Activated T-cell treated with anti-CD3 and anti-CD28 coated beads for 1 hour (primary cell): ENCODE measurements around the gene INSC.
A peak's percentile ranks its signal among the peaks of the same experiment; 100 is the strongest.
"Not testable (repeated sequence)": the region's sequence is repeated elsewhere in the genome, so short reads cannot be mapped to it uniquely, and the experiment has no call there.

ENCODE experiments used
- DNase-seq: peaks from one replicate; pipeline ENCODE4 v3.0.0-alpha.2; 2020; ENCODE audit warnings: low read depth

Gene INSC, protein sequence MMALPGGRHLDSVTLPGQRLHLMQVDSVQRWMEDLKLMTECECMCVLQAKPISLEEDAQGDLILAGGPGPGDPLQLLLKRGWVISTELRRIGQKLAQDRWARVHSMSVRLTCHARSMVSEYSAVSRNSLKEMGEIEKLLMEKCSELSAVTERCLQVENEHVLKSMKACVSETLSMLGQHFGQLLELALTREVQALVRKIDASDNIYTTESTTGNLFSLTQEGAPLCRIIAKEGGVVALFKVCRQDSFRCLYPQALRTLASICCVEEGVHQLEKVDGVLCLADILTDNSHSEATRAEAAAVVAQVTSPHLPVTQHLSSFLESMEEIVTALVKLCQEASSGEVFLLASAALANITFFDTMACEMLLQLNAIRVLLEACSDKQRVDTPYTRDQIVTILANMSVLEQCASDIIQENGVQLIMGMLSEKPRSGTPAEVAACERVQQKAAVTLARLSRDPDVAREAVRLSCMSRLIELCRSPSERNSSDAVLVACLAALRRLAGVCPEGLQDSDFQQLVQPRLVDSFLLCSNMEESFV

DNA sequence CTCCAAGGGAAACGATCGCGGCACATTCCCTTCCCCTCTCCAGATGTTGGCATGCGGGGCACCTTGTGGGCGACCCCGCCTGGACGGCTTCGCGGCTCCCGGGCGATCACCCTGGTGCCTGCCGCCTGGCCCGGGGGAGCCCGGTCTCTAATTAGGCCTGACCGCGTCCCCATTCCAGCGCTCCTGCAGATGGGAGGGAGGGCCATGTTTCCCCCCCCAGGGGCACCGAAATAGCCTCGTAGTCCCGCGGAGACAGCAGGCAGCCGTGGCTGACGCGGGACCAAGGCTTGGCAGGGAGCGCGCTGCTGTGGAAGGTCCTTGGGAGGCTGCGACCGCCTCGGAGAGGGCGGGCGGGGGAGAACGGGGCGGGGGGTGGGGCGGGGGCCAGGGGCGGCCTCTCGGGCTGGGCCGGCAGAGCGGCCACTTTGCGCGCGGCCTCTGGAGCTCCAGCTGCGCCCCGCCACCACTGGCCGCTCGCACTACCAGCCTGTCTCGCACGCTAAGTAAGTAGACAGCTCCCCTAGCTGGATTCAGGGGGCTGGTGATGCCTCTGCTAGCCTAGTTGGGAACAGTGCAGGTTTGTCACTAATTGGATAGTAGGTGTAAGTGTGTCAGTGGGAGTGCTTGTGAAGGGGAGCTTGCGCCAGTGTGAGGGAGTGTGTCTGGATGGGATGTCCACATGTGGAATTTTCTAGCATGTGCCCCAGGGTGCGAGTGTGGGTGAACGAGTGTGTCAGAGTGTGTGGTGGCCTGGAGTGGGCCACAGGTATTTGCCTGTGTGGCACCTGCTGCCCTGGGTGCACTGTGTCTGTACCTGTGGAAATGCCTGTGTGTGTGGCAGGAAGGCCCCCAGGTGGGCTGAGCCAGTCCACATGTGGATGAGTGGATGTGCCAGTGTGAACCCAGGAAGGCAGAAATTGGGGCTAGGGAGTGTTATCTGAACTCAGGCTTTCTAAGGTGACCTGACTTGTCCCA, at the start of gene INSC:
TSS of gene INSC (plus strand) at position 423 of the 975 bp plus-strand sequence. CDS start 34,252 bp downstream, outside the sequence.
- no peak for DNase-seq

DNA sequence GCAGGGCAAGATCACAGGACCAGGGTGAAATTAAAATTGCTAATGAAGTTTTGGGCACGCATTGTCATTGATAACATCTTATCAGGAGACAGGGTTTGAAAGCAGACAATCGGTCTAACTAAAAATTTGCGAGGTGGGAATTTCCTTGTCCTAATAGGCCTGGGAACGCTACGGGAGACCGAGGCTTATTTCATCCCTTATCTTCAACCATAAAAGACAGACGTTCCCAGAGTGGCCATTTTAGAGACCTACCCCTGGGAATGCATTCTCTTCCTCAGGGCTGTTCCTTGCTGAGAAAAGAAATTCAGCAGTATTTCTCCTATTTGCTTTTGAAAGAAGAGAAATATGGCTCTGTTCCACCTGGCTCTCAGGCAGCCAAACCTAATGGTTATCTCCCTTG, 45.0 kb upstream of the INSC start:
- not testable (repeated sequence) for DNase-seq

DNA sequence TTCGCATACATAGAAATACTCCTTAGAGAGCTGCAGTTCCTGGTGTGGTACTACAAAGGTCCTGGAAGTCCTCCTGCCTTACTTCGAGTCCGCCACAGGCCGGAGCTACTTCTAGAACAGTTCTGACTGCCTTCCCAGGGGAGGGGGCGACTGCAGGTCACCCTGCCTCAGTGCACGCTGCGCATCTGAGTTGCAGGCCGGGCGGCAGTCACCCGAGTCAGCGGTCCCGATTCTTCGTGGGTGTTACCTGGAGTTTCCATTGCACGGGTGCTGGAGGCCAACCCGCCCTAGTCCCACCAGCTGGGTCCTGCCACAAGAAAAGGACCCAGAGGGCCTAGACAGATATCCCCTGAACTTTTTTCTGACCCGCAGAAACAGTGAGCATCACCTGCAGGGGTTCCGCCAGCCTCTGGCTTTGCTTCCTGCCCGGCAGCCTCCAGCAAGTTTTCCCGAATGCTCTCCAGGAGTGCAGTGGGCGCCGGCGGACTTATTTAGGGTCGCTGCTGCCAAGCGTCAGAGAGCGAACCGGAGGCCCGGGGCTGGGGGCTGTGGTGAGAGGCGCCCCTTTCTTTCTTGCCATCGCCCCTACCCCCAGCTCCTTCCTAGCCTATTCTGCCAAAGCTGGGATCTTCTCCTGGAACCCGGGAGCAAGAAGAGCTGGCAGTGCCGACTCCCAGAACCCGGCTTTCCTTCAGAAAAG, 43.0 kb upstream of the INSC start:
- no peak for DNase-seq

DNA sequence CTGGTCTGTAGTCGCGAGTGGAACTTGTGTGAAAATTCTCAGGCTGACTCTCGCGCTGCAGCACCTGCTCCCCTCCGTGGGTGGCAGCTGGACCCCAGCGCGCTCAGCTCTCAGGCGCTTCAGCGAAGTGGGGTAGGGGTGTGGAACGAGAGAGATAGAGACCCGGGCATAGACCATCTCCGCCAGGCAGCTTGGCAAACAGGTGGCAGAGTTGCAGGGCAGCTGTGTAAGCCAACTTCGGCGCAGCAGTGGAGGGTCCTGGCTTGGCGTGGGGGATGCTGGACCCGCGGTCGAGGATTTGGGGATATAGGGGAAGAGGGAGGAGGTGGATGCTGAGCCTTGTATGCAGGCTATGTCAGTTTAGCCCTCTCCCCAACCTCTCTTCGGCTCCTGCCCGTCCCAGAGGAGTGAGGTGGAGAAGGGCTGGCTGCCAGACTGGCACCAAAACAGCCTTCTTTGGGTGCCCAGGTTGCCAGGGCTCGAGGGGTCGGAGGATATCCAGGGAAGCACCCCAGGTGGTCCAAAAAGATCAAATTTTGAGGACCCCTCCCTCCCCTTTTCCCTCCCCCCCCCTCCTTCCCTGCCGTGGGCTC, 42.1 kb upstream of the INSC start:
- no peak for DNase-seq

DNA sequence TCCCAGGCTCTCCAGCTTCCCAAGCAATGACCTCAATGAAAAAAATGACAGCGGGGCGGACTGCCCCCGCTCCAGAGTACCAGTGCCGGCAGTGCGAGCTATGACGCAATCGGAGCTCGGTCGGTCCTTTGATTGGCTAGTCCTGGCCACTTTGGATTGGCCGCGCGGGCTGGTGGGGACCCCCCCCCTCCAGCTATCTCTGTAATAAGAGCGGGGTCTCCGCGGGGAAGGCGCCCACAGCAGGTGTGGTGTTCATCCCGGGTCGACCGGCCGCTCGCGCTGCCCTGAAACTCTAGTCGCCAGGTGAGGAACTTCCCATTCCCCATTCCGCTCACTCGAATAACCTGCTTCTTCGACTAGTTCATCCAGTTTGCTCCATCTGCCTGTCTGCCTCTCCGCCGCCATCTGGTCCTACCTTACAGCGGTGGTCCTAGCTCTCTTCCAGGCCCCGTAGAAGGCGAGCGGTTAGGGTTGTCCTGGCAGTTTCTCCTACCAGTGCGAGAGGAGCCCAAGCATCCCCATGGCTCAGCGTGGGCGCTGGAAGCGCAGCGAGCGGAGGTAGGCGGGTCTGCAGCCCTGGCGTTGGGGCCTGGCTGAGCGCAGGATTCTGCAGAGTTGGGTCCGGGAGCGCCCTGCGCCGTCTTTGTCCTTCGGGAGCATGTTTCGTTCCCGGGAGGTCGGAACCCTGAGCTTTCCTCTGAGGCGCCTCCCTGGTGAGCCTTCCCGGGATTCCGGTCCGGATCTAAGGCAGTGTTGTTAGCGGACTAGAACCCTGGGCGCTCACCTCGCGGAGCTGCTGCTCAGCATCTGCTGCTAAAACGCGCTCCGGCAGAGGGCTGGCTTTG, 41.1 kb upstream of the INSC start, which contains the start of gene CALCB:
TSS of gene CALCB (plus strand) at position 233 of the 845 bp plus-strand sequence. CDS start 1,126 bp downstream, outside the sequence.
- DNase-seq: no peak

DNA sequence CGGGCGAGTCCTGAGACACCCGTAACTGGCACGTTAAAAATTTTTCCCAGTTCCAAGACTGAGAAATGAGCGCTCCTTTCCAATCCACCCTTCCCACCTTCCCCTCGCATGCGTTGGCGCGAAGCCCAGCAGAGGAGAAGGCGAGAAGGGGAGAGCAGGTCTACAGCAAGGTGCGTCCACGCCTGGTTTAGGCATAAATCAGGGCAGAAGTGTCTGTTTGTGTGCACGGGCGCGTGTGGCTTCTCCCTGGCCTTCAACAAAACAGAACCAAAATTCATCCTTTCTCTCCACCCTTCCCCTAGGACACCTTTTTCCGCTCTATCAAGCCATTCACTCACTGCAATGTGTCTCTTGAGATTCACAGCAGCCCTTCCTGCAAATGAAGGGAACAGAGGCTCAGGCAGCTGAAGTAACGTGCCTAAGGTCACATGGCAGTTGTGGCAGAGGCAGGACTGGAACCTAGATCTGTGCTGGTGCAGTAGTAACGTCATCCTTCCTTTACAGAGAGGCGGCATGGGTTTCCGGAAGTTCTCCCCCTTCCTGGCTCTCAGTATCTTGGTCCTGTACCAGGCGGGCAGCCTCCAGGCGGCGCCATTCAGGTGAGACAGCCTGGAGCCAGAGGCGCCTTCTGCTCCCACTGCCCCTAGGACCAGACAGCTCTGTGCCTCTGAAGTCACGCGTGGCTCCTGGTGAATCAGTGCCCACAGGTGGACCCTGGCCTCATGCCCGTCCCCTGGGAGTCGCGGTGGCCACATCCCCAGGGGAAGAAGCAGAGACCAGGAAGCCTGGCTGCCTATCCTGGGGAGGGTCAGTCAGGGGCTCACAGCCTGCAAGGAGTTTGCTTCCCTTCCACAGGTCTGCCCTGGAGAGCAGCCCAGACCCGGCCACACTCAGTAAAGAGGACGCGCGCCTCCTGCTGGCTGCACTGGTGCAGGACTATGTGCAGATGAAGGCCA, 40.2 kb upstream of the INSC start:
- peak; percentile 80 for DNase-seq

DNA sequence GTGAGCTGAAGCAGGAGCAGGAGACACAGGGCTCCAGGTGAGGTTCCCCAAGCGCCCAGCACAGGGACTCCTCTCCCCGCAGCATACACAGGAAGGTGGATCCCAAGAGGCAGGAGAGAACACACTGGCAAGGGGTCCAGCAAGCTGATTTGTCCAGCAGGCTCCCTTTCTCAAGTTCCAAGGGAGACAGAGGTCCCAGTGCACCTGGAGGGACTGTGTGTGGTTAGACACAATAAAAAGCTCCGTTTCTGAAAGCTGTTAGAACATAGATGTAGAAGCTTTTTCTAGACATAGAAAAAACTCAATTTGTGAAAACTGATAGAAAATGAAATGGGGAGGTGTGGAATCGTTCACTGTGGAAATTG, 39.6 kb upstream of the INSC start:
- no peak for DNase-seq

DNA sequence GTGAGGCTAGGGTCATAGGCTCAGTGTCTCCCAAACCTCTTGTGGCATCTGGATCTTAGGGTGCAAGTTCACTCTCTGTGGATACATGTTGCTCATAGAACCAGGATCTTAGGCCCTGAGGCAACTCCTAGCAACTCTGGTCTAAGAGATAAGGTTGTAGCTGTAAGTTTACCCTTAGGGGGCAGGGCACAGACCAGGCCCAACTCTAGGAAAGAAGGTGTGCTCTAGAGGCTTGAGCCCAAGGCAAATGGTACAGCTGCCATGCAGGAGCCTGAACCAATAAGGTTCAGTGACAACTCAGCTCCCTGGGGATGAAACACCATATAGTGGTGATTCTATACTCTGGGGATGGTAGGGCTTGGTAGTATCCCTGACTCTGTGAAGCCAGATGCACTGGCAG, 23.5 kb upstream of the INSC start:
- DNase-seq: no peak

DNA sequence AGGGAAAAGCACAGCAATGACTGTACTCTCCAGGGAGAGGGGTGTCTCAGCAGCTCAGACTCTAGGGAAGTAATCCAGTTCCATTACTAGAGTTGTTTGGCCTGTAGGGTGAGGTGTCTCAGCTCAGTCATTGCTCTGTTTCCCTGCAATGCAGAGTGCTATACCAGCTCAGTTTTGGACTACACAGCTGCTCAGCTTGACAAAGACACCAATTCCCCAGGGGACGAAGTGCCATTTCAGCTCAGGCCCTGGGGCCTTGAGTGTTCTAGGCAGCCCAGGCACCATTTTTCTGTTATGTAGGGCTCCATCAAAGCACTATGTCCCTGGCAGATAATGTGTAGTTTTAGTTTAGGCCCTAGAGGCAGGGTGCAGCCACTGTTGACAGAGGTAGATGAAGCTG, 23.1 kb upstream of the INSC start:
- DNase-seq: no peak

DNA sequence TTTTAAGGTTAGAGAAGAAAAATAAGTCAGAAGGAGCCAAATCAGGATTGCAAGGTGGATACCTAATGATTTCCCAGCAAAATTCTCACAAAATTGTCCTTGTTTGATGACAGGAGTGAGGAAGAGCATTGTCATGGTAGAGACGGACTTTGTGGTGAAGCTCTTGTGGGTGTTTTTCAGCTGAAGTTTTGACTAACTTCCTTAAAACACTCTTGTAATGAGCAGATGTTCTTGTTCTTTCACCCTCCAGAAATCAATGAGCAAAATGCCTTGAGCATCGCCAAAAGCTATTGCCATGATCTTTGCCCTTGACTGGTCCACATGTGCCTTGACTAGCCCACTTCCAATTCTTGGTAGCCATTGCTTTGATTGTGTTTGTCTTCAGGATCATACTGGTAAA, 21.3 kb upstream of the INSC start:
- no peak for DNase-seq

DNA sequence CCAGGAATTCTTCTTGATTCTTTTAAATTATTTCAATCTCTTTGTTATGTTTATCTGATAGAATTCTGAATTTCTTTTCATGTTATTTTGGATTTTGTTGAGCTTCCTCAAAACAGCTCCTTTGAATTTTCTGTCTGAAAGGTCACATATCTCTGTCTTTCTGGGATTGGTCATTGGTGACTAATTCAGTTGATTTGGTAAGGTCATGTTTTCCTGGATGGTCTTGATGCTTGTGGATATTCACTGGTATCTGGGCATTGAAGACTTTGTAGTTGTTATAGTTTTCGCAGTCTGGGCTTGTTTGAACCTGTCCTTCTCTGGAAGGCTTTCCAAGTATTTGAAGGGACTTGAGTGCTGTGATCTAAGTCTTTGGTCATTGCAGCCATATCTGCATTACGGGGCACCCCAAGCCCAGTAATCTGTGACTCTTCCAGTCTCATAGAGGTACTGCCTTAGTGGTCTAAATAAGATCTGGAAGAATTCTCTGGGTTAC, 18.9 kb upstream of the INSC start:
- DNase-seq: no peak

DNA sequence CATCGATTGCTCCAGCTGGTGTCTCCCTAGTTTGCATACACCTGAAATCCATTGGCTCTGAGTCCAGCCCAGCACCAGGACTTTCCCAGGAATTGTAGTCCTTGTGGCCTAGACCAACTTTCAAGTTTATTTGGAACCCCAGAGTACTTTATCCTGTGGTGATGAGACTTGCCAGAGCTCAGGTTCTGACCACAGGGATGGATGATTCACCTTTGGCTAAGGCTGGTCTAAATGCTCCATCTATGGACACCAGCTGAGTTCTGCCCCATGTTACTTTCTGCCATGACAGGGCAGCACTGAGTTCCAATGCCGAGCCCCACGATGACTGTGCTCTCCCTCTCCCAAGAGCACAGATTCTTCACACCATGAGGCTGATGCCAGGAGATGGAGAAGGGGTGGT, 17.3 kb upstream of the INSC start:
- DNase-seq: no peak

DNA sequence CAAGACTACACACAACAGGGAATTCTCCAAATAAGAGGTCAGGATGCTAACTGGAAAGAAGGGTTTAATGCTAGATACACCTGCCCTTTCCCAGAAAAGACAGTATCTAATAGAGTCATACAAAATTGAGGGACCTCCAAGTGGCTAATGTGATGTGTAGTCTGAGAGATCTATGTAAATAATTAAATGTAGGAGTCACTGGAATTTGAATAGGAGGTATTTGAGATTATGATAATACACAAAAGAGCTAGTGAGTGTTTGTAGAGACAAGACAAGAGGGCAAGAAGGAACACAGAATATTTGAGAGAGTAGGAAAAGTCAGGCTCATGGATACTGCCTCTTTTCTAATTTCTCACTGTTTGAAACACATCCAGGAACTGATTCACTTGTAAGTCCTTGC, 15.5 kb upstream of the INSC start:
- DNase-seq: no peak

DNA sequence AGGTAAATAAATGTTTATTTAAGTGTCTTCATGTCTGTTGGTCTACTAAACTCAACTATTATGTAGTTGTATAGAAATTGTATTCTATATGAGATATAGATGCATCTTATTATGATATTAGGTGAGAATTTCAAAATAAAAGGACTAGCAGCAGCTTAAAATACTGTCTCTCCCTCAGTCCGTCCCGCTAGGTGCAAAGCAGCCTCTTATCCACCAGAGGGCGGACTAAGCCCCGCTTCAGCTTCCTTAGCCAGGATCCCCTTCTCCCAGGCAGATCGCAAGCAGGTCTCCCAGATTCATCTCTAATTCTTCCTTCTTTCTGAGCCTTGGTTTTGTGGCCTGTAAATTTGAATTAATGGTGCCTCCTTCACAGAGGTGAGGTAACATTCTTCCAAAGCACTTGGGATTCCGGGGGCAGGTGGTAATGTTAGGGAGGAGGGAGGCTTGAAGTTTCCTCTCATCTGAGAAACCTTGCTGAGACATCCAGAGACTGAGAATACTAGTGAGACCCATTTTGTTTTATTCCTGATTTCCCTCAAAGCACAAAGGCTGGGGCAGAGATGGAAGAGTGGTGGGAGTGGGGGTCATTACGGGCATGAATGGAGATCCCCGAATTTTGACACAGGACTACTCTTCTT, 13.5 kb upstream of the INSC start:
- peak; percentile 26 for DNase-seq

DNA sequence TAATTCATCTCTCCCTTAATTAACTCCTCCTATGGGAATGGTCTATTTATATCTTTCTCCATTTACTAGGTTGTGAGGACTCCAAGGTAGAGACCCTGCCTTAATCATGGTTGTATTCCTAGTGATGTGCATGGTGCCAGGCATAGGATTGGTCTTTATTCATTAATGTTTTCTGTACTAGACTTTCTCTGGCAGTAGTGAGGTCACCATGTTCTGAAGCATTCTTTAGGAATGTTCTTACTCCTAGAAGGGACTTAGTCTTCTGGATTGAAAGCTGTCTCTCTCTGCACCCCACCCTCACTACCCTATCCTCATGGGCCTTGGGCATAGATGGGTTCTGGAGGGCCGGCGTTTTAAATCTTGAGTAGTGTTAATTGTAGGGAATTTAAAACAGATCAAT, 10.6 kb upstream of the INSC start:
- no peak for DNase-seq

DNA sequence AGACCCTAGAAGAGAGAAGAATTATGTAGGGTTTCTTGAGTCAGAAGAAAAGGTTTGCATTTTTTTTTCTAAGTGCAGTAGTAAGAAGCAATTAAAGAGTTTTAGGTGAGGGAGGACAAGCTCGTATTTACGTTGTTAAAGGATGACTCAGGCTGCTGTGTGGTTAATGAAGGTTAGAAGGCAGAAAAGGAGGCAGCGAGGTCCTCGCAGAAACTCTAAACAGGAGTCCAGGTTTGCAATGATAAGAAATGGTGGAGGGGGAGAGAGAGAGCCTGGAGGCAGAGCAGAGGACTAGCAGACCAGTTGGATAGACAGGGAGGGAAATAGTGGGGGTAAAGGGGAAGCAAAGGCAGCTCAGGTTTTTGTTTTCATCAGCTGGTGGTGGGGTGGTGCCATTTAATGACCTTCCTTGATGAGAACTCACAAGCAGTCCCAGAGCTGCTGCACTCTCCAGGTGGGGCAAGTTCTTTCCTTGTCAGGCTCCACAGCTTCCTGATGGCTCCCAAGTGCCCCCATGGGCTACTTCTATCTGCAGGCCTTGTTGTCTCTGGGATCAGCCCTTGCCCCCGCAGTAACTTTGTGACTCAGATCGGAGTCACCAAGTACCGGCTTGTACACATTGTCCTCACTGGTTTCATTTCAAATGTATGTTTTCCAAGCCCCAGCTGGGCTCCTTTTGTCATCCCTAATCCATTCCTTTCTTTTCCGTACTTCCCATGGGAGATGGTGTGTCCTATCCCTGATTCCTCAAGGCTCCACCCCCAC, 8.3 kb upstream of the INSC start:
- DNase-seq: no peak

DNA sequence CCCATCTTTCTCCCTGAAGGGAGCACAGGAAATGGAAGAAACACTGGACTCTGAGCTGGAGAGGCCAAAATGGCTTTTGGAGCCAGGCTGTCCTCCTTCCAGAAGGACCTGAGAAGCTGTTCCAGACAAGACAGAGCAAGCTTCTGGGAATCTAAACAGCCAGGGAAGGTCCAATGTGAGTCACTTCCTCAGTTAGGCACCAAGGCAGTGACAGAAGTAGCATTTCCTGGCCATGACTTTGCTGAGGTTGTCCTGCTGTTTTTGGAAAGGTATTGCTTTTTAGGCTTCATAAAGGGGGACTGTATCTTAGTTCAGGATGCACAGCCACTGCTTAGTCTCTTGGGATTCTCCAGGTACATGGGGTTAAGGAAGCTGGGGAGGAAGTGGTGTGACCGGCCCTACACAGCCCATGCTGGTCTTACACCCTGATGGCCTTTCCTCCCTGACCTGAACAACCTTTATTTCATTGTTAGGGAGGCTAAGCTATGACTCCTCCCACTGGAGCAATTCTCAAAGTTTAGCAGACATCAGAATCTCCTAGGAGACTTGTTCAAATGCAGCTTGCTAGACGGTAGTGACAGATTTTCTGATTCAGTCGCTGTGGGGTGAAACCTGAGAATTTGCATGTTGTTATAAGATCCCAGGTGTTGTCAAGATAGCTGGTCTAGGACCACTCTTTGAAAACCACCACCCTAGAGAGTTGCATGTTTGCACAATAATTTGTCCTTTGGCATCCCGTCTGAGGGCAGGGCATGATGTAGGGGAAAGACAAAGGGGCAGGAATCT, 6.8 kb upstream of the INSC start:
- no peak for DNase-seq
